GM12878 (cell line): ENCODE measurements around the gene ITGB8. TPM values are rescaled to one million over a fixed set of nuclear protein-coding genes. Genes with fewer than 3 reads are reported as not detected.

Experiments used
- BCL11A ChIP-seq: IDR thresholded peaks from 2 replicates; pipeline ENCODE4 v1.6.1; 2011; ENCODE audit warnings: low read depth, low read length
- BHLHE40 ChIP-seq, 2 experiments: fragments of 450-650 bp in 1 of 2; IDR thresholded peaks; 2 replicates each; pipeline ENCODE4 v1.6.1; 2011 to 2017; ENCODE audit warnings: low read depth in 2 of 2, borderline replicate concordance in 1 of 2, improper control_type of control experiment in 1 of 2, low read length in 1 of 2, mild to moderate bottlenecking in 1 of 2
- BMI1 ChIP-seq: fragments of 450-650 bp; IDR thresholded peaks from 2 replicates; pipeline ENCODE4 v1.6.1; 2016; ENCODE audit warnings: mild to moderate bottlenecking, moderate library complexity, borderline replicate concordance
- CUX1 ChIP-seq: IDR thresholded peaks from 2 replicates; pipeline ENCODE4 v1.6.1; 2012; ENCODE audit warnings: improper control_type of control experiment, low read depth, low read length; ENCODE audit not compliant: insufficient replicate concordance
- GATAD2B ChIP-seq: fragments of 450-650 bp; conservative IDR thresholded peaks from 2 replicates; pipeline ENCODE4 v1.6.1; 2017; ENCODE audit warnings: low read depth, mild to moderate bottlenecking, moderate library complexity
- HCFC1 ChIP-seq: fragments of 150-350 bp; IDR thresholded peaks from 2 replicates; pipeline ENCODE4 v1.6.1; 2014; ENCODE audit warnings: low read length
- IKZF2 ChIP-seq, 2 experiments: fragments of 450-650 bp; IDR thresholded peaks; 2 replicates each; pipeline ENCODE4 v1.6.1; 2017; ENCODE audit warnings: mild to moderate bottlenecking in 2 of 2, moderate library complexity in 2 of 2
- MEF2A ChIP-seq: IDR thresholded peaks from 2 replicates; pipeline ENCODE4 v1.6.1; 2011; ENCODE audit warnings: low read depth, mild to moderate bottlenecking, low read length, moderate library complexity; ENCODE audit not compliant: insufficient read depth
- PKNOX1 ChIP-seq: fragments of 450-650 bp; IDR thresholded peaks from 2 replicates; pipeline ENCODE4 v1.6.1; 2016; ENCODE audit warnings: mild to moderate bottlenecking
- PML ChIP-seq: IDR thresholded peaks from 2 replicates; pipeline ENCODE4 v1.6.1; 2012; ENCODE audit warnings: low read length, inconsistent platforms
- ZNF687 ChIP-seq: fragments of 450-650 bp; IDR thresholded peaks from 2 replicates; pipeline ENCODE4 v1.6.1; 2017; ENCODE audit warnings: mild to moderate bottlenecking, moderate library complexity
- polyA plus RNA-seq, 11 experiments: library from polyadenylated mRNA; depleted of rRNA in 4 of 11; unstranded in 6 of 11; stranded (reverse) in 5 of 11; fragments of >200 nt; fragmentation: Nextera tagmentation in 4 of 11; fragmentation: Illumina TruSeq in 1 of 11; extraction: Ambion mirVana in 4 of 11; extraction: Trizol in 1 of 11; gene quantifications; 1 replicate in 1 of 11; 2 replicates in 10 of 11; pipeline versions ENCODE4 v1.2.1 to v1.2.3, GENCODE V29; 2011 to 2016; ENCODE audit warnings: inconsistent platforms in 2 of 11, missing spikeins in 2 of 11, low read depth in 1 of 11
- total RNA-seq, 4 experiments: library from RNA; depleted of rRNA in 3 of 4; stranded (reverse); fragments of >200 nt in 3 of 4; fragmentation: Illumina TruSeq in 1 of 4; extraction: Trizol in 1 of 4; gene quantifications; 2 replicates each; pipeline versions ENCODE4 v1.2.1 to v1.2.3, GENCODE V29; 2013 to 2021

The ITGB8 gene
- total and polyA plus RNA-seq, 10 of the 15 experiments (the other 5 are each of a cell fraction or from before 2014, with no cell fraction given), result 0.37 to 26.2 (median 1.5) TPM

- TF ChIP-seq PKNOX1 (peak; percentile 55; the same call in 1 of the 2 replicates), HCFC1 (no peak), CUX1 (no peak), MEF2A (0 out of 2 replicates have a peak, but pooled peaks have one; percentile 48), GATAD2B (0 out of 2 replicates have a peak, but pooled peaks have one; percentile 19), BMI1 (peak; percentile 51; the same call in 1 of the 2 replicates), ZNF687 (0 out of 2 replicates have a peak, but pooled peaks have one; percentile 28), BHLHE40 (IDR thresholded peaks at IDR 0.05; ENCODE audit: borderline replicate concordance in 1 of 2, low read depth in 2 of 2, low read length in 1 of 2) (peak in 1 of 2 experiments; percentile 11; a peak in 1 of 4 replicates), IKZF2 (IDR thresholded peaks at IDR 0.05) (peak; percentile 76 to 78; a peak in 3 of 4 replicates), BCL11A (0 out of 2 replicates have a peak, but pooled peaks have one; percentile 25), PML (no peak)
Measured at GRCh38 chr7:20328027-20328426, 2.7 kb upstream of the ITGB8 start (continued).
